GM19324 (cell line): ENCODE results near the gene PRICKLE3.
"Not testable (repeated sequence)": the region's sequence is repeated elsewhere in the genome, so short reads cannot be mapped to it uniquely, and the experiment has no call there.

Experiments
- ATAC-seq: cut with Tn5 transposase; IDR thresholded peaks from one replicate; pipeline ENCODE4 v1.9.1; 2021; ENCODE audit warnings: mild to moderate bottlenecking, moderate library complexity; ENCODE audit not compliant: unreplicated experiment, low FRiP score

The PRICKLE3 gene

DNA sequence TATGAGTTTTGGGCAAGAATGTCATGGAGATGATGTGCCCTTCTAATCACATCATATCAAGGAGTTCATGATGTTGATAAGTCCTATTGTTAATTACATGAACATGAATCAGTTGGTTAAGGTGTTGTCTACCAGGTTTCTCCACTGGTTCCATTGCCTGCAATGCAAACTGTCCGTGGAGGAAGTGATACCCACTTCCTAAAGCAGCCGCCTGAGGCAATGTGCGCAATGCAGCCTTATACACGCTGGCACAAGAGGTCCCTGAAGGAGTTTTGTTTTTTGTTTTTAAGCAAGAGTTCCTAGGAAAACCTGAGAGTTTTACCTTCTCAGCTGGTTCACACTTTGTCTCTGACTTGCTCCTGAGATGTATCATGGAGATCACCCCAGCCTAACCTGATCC is 56.7 kb downstream of the PRICKLE3 start:
- ATAC-seq, result no peak

DNA sequence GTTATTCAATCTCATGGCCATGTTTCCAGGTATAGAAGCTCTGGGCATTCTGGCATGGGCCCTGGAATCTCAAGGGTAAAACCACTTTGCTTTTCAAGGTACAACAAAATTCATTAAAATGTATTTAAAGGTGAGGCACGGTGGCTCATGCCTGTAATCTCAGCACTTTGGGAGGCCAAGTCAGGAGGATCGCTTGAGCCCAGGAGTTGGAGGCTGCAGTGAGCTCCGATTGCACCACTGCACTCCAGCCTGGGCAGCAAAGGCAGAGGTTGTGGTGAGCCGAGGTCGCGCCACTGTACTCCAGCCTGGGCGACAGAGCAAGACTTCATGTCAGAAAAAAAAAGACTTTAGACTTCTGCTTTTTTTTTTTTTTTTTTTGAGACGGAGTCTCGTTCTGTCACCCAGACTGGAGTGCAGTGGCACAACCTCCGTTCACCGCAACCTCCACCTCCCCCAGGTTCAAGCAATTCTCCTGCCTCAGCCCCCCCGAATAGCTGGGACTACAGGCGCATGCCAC is 58.4 kb downstream of the PRICKLE3 start:
- ATAC-seq, result not testable (repeated sequence)
